OCI-LY3 (cell line): Measurements from ENCODE around the gene IMPG2.

ENCODE experiments used
- EZH2phosphoT487 ChIP-seq: fragments of 200-600 bp; shearing (Covaris generic); IDR thresholded peaks from 2 replicates; pipeline ENCODE4 v1.6.1; 2018; ENCODE audit warnings: antibody characterized with exemption, mixed run types, low read depth
- TF ChIP-seq, protein P1 (sequence below): fragments of 200-600, 300-600 bp; sonication (generic); IDR thresholded peaks from 2 replicates; pipeline ENCODE4 v1.5.1; 2014; ENCODE audit warnings: antibody characterized with exemption, low read length, low read depth

- TF ChIP-seq, protein P1, sequence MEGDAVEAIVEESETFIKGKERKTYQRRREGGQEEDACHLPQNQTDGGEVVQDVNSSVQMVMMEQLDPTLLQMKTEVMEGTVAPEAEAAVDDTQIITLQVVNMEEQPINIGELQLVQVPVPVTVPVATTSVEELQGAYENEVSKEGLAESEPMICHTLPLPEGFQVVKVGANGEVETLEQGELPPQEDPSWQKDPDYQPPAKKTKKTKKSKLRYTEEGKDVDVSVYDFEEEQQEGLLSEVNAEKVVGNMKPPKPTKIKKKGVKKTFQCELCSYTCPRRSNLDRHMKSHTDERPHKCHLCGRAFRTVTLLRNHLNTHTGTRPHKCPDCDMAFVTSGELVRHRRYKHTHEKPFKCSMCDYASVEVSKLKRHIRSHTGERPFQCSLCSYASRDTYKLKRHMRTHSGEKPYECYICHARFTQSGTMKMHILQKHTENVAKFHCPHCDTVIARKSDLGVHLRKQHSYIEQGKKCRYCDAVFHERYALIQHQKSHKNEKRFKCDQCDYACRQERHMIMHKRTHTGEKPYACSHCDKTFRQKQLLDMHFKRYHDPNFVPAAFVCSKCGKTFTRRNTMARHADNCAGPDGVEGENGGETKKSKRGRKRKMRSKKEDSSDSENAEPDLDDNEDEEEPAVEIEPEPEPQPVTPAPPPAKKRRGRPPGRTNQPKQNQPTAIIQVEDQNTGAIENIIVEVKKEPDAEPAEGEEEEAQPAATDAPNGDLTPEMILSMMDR = no peak
- TF ChIP-seq EZH2phosphoT487 = no peak
Observed at GRCh38 chr3:101216710-101217465, 103.5 kb downstream of the IMPG2 start.
